Stimulated activated CD8-positive, alpha-beta memory T cell treated with anti-CD3 and anti-CD28 coated beads, Interleukin-7, amount 100 ng/mL, for 48 hours (primary cell): ENCODE results near the gene HOXD11.

ENCODE experiments used
- DNase-seq, 2 donors: peaks; one replicate each; pipeline ENCODE4 v3.0.0-alpha.2; 2020; ENCODE audit warnings: low read depth in 1 of 2; ENCODE audit errors: extremely low read depth in 1 of 2

The HOXD11 gene

DNA sequence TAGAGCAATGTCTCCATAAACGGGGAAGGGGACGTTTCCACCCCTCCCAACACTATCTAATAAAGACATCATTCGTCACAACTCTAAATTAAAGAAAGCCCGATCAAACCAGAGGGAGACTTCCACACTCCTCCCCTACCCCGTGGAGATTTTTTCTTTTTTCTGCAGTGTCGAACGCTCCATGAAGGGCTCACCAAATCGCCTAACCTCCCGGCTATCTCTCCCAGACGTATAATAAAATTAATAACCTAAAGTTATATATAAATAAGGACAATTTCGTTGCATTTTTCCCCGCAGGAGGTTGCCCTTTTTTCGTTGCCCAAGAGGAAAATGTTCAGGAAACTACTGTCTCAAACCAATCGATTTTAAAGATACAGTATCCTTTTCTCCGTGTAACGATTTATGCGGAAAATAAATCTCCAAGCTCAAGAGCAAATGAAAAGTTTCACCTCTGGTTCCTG, 25.7 kb upstream of the HOXD11 start:
- DNase-seq: no peak

DNA sequence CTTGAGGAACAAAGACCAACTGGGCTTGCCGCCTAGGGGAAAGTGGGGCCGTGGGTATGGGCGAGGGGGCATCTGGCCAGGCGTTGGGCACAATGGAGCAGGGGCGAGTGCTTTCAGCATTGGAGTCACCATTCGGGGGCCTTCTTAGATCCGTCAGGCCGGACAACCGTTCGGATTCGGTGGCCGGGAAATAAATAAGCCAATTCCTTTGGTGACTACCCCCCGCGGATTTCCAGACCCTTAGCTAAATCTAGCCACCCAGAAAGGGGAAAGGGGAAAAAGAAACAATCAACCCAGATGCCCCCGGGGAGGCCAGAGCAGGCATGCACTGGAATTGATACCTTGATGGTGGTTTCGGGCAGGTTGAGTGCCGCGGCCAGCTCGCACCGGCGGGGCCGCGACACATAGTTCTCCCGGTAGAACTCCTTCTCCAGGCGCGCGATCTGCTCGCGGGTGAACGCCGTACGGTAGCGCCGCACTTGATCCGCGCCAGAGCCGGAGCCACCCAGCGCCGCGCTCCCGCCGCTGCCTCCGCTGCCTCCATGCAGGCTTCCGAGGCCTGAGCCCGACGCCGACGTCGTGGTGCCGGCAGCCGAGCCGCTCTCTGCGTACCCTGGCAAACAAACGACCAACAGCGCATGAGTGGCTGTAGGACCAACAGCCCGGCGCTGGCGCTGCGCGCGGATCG, 25.1 kb upstream of the HOXD11 start:
- no peak for DNase-seq

DNA sequence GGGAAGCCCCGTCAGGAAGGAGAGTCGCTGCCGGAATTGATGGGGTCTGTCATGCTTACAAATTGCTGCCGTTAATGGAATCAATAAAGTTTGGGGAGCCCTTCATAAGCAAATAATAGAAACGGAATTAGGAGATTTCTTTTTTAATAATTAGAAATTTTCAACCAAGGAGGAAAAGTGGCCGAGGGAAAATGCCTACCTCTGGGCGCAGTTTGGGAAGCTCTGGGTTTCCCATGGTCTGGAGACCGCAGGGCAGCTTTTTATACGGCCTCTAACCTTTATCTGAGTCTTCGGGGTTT, 24.6 kb upstream of the HOXD11 start:
- no peak for DNase-seq

DNA sequence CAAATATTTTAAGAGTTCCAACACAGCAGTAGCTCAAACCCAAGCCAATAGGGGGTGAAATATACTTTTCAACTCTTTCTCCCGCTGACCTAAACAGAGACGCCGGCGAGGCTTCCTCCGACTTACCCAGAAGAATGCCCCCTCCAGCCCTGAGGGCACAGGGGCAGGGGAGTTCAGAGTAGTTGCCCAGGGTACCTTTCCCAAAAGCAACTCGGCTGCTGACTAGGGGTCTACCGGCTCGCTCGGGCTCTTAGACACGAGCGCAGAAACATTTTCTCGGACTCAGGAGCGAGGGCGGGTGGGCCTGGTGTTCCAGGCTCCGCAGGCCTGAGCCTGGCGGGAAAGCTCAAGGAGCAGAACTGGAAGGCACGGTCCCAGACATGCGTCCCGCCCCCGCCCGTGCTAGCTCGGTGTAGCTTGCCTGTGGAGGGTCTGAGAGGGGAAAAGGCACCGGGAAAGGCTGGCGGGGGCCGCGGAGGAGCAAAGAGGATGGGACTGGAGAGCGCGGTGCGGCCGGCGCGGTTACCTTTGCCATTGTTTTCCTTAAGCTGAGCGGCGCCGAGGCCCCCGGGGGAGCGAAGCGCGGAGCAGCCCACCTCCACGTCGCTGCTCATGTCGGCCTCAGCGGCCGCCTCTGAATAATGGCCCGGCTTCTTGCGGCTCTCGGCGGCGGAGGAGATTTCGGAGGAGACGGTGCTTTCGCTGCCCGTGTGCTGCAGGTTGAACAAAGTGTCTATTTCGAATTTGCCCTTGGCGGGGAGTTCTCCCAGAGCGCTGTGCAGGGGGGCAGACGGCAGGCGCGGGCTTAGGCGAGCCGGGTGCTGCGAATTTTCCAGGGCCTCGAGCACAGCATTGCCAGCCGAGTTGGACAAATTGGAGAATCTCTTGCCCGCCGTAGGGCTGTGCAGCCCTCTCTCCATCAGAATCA, 24.0 kb upstream of the HOXD11 start:
- DNase-seq: no peak

DNA sequence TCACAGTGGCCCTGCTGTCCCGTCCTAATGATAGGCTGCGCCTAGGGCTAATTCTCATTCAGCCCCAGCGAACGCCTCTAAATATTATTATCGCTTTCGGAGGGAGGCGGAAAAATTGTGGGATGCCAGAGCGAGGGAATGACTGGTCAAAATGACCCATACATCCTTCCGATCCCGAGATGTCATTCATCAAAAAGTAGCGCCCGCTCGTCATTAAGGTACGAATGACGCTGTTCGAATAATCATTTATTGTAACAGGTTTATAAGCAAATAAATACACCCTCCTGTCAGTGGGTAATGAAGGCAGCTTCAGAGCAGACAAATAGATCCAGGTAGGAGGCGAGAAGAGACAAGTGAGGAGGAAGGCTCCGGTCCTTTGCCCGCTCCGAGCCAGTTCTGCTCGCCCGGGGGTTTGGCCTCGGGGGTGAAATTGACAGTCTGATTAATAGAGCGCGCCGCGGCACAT, 23.3 kb upstream of the HOXD11 start, which contains the start of gene EVX2:
Gene EVX2 (minus strand): TSS at position 167 of the 466 bp plus-strand sequence. CDS start 186 bp downstream, outside the sequence.
- no peak for DNase-seq

DNA sequence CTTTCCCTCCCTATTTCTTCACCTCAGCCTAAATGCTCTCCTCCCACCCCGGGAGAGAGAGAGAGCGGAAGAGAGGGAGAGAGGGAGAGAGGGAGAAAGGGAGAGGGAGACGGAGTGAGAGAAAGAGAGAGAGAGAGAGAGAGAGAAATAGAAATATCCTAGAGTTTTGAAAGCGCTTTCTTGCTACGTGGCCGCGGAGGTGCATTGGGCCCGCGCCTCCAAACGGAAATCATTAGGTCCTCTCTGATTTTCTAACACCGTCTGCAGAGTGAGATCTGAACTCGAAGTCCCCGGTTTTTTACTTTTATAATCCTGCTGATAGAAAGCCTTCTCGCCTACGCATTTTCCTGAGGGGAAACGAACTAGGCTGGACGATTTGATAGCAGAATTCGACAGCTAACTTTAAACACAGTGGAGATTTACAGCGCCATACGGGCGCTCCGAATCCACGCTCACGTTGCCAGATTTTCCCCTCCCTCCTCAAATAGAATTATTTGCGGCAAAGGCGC, 22.4 kb upstream of the HOXD11 start:
- no peak for DNase-seq

DNA sequence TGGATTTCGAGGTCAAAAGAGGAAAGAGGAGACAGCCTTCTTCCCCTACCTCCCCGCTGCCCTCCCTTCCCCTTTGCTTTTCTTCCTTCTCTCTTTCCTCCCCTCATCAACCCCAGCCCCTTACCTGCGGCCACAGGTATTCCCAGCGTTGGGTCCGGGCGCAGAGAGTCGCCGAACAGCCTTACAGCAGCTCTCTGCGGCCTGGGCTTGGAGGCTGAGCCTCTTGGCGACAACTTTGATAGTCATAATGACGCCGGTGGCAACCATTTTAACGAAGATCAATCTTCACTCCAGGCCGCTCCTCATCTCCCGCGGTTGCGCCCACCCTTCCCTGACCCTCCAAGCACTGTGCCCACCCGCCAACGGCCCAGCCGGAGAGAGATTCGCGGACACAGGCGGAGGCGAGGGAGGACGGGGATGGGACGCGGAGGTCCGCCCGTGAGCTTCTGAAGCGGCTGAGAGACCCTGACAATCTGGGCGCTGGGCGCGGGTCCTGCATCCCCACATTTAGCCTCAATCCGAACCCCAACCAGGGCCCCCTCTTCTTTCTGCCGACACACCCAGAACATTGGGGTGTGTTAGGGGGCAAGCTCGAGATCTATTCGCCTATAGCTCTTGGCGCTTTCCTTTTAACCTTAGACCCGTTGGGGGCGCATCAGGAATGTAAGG, 21.8 kb upstream of the HOXD11 start:
- no peak for DNase-seq

DNA sequence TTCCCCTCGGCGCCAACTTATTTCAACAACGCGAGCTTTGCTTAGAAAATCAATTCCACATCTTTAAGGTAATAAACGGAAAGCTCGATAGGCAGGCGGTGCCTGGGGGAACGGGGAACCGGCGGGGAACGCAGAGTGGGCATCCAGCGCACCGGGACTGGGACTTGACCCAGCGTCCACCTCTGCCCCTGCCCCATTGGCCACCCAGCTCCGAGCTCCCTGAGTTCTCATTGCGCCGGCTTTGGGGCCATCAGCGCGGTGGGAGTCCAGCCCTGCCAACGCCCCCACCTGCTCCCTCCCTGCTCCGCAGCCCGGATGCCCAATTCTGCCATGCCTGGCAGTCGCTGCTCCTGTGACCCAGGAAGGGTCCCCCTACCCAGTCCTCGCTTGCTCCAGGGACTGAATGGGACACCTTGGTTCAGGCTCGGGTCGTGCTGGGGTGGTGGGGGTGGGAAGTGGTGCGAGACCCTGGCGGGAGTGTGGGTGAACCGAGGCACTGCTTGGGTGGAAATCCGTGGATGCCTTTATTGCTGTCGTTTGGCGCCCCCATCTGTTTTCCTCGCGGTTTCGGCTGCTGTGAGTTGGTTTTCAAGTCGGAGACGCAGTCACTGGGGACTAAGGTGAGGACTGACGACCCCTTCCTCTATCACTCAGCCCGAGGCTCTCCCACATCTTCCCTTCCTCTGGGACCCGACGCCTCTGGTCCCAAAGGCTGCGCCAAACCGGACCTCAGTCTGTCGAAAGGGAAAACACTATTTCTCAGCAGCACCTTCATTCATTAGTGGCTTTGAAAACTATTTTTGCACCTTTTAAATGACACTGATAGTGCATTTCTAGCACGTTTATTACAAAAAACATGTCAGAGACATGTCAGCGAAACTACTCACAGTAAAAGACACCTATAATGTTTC, 21.0 kb upstream of the HOXD11 start:
- DNase-seq: no peak

DNA sequence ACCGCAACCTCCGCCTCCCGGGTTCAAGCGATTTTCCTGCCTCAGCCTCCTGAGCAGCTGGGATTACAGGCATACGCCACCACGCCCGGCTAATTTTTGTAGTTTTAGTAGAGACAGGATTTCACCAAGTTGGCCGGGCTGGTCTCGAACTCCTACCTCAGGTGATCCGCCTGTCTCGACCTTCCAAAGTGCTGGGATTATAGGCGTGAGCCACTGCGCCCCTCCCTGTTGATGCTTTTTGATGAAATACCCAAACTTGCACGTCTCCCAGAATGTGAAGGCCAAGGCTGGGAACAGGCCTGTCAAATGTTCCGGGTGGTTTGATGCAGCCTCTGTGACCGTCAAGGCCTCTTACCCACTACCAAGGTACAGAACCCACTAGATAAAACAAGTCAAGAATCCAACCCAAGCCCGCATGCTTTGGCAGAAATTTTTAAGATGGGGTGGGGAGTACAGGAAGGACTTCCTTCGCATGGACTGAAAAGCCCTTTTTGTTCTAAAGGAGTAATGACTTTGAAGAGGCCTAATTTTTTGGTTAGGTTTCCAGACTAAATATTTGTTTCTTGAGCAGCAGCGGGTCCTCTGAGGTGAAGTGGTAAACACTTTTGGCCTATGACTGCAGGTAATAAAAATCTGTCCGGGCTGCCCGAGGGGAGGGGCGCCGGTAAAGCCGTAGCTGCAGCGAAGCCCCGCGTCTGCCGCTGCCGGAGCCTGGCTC, 19.6 kb upstream of the HOXD11 start:
- DNase-seq: no peak

DNA sequence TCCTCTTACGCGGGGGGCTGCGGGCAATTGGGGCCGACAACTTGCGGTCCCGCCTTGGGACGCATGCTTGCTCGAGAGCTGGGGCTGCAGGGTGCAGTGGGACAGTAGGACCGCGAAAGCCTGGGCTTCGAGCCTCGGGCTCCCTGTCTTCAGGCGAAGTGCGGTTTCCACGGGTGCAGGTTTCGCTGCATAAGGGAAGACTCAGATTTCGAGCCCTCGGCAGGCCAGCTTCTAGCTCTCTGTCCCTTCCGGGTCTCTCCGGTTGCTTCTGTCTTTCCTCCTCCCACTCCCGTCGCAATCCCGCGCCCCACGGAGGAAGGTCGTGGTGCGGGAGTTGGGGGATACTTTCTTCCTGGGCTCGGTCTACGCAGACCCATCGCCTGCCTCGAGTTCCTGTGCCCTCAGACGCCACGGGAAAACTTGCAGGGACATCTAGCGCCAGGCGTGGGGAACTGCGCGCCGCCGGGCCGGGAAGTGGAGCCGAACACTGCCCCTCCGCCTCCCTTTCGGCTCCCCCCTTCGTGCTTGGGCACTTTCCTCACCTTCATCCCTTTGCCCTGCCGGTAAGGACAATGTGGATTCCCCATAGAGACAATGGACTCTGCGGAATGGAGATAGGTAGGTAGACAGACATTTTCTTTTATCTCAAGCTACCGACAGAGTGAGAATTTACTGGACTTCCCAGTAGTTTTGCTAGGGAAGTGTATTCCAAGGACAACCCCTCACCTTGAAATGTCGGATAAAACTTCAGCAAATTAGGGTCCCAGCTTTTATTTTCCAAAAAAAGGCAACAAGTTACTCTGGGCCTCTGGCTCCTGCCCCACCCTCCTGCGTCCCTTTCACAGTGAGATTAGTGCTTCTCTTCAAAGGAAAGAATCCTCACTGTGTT, 18.8 kb upstream of the HOXD11 start:
- no peak for DNase-seq

DNA sequence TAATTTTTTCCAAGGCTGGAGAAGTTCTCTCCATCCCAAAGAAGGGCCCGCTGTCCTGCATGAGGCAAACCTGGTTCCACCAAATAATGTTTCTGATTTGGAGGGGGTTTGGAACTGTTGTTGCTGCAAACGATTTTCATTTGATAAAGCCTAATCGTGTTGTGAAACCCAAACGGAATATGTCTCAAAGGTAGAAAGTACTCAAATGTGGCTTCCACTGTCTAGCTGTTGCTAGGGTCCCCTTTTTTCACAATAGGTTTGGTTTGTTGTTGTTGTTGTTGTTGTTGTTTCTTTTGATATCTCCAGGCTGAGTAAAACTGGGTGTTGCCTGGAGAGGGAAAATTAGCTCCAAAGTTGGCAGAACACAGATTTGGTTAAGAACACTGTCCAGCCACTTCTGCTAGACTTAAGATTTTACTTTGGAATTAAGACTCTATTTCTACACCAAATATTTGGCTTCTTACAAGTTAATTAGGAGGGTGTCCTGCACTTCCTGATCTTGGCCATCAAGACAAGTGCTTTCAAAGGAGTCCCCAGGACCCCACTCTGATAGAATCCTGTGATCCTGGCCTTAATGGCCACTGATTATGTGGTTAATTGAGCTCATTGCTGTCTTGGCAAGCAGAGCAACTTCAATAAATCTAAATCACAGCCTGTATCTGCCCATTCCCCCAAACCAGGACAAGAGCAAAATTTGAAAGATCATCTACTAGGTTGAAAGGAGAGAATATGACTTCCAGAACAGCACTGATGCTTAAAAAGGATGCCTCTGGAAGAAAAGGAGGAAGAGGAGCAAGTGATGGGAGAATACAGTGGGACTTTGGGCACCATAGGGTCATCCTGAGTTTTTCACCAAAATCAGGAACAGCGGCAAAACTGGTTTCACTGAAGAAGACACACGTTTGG, 17.9 kb upstream of the HOXD11 start:
- no peak for DNase-seq

DNA sequence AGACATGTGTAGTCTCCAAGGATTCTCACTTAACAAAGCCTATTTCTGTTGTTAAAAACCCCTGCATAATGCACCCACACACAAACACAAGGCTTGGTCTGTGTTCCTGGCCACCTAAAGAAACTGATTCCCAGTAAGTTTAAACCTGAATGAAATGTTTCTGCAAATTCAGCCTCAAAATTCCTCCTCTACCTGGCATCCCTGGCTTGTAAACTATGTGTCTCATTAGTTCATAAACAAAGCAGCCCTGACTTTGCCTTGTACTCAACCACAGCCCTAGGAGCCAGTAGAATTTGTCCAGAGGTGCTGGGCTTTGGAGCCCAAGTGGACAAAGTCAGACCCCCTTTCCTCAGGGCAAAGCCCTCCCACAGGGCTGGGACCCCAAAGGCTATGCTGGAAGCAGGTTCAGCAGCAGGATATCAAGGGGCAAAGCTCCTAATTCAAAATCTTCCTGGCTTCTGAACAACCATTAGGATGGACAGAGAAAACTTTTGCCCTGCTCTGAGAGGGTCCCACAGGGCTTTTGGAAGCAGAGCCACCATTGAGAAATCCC, 17.2 kb upstream of the HOXD11 start:
- no peak for DNase-seq

DNA sequence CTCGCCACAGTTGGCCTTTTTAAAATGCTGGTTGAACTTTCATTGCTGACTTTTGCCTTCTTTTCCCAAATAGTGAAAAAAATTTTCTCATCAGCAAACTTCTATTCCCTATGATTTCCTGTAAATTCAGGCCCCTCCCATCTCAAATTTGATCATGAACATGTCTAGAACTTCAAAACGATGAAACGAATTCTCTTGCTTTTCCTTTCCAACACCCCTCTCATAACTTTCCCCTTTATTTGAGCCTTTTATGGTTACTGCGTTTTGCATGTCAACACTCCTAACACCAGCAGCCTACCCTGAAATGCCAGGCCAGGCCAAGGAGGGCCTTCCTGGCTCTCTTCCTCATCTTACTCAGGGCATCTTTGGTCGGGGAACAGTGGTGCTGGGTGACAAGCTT, 16.2 kb upstream of the HOXD11 start:
- DNase-seq: no peak

DNA sequence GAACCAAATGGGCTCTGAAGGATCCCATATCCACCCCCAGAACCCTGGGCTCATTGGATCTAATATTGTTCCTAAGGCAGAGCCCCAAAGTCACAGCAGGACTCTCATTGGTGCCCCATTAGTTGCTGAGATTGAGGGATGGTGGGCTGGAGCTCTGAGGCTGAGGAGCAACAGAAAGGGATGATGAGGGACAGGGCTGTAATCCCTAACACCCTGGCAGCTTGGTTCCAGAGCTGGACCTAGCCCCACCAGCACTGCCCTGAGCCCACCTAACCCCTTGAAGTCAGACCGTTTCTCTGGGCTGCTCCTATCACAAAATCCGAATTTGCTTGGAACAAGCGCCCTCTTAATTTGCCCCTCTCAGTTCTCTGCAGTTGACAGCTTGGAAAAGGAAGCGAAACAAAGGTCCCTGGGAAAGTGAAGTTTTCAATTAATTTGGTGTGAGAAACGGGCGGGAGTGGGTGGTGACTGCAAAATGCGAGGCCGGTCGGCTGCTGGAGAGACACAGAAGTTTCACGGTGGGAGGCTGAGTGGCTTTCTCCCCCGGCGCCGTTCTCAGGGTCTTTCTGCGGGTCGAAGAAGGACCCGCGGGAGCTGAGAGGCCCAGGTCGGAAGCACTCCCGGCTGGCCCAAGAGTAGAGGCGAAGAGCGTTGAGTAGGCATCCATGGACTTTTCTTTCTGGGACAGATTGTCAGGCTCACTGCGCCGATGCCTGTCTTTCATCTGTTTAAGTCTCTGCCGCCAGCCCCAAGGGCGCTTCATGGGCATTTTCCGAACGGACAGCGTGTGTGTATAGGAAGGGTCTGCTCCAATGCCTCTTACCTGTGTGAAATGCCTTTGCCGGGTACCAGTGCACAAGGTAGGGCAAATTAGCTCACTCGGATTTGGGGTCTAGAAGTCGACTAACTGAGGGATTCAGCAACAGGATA, 15.5 kb upstream of the HOXD11 start:
- DNase-seq: no peak

DNA sequence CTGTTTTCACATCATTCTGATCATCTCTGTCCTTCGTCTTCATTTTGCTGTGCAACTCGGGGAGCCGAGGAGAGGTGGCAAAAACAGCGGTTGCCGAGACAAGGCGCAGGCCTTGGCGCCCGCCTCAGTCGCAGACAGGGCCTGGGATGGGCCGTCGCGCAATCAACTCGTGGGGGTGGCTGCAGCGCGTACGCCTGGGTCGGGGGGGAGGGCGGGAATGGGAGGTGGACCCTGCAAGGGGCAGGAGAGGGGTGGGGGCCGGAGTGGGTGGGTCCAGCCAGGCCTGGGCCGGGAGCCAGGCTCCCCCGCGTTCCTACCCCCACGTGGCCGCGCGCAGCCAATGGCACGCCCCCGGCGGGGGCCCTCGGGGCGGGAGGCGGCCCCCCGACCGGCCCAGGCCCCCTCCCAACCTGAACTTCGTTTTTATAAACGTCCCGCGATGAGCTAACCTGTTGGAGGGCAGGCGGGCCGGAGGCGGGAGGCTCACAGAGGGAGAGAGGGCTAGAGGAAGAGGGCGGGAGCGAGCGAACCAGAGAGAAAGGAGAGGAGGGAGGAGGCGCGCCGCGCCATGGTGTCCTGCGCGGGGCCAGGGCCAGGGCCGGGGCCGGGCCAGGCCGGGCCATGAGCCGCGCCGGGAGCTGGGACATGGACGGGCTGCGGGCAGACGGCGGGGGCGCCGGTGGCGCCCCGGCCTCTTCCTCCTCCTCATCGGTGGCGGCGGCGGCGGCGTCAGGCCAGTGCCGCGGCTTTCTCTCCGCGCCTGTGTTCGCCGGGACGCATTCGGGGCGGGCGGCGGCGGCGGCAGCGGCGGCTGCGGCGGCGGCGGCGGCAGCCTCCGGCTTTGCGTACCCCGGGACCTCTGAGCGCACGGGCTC, 14.6 kb upstream of the HOXD11 start, which contains the start of gene HOXD13:
Gene HOXD13 (plus strand): TSS at position 452 of the 875 bp plus-strand sequence. CDS start 170 bp downstream, at position 622.
- DNase-seq: no peak
